ENCODE measurements around the gene PAPOLG. TPM values are rescaled to one million over a fixed set of nuclear protein-coding genes. Genes with fewer than 3 reads are reported as not detected.

The PAPOLG gene
- total and polyA plus RNA-seq, 8 donors = 2.9 to 18.2 (median 4.9) TPM

DNA sequence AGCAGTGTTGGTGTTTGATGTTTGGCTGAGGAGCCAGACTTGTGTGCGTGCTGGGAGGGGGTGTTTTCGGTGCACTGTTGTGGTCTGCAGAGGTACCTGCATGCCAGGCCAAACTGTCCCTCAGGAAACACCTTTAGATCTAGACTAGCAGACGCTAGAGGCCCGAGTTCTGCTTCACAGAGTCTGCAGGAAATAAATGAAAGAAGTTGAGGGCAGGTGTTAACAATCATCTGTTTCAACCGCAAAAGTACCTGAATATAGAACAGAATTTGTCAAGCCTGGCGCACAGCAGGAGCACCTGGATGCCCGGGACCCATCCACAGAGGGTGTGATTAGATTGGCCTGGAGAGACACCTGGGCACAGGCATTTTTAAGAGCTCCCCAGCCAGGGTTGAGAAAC lies 84.8 kb downstream of the PAPOLG start:
- 60 to 75% (median 71%) methylated on average over 7 of the region's 7 CpGs for WGBS, 5 donors
- Histone ChIP-seq H3K4me1 (no peaks in the 10 kb centered on the region), H3K4me3 (no peak overlapping the region), H3K27ac (no peak overlapping the region), H3K9me3 (no peaks in the 10 kb centered on the region), H3K36me3 (no peaks in the 10 kb centered on the region), H3K27me3 (no peaks in the 10 kb centered on the region)
- intact Hi-C loops (cut with DNase I; ENCODE audit: low total_unique reads) = no loop called here
- TF ChIP-seq POLR2AphosphoS5 (IDR thresholded peaks at IDR 0.05) (no peak), POLR2A (IDR thresholded peaks at IDR 0.05) (no peak), EP300 (IDR thresholded peaks at IDR 0.05) (no peak)
- TF ChIP-seq, protein P1, sequence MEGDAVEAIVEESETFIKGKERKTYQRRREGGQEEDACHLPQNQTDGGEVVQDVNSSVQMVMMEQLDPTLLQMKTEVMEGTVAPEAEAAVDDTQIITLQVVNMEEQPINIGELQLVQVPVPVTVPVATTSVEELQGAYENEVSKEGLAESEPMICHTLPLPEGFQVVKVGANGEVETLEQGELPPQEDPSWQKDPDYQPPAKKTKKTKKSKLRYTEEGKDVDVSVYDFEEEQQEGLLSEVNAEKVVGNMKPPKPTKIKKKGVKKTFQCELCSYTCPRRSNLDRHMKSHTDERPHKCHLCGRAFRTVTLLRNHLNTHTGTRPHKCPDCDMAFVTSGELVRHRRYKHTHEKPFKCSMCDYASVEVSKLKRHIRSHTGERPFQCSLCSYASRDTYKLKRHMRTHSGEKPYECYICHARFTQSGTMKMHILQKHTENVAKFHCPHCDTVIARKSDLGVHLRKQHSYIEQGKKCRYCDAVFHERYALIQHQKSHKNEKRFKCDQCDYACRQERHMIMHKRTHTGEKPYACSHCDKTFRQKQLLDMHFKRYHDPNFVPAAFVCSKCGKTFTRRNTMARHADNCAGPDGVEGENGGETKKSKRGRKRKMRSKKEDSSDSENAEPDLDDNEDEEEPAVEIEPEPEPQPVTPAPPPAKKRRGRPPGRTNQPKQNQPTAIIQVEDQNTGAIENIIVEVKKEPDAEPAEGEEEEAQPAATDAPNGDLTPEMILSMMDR (IDR thresholded peaks at IDR 0.05) = no peak
- DNase-seq = peak in 1 of 2 donors; percentile 11

DNA sequence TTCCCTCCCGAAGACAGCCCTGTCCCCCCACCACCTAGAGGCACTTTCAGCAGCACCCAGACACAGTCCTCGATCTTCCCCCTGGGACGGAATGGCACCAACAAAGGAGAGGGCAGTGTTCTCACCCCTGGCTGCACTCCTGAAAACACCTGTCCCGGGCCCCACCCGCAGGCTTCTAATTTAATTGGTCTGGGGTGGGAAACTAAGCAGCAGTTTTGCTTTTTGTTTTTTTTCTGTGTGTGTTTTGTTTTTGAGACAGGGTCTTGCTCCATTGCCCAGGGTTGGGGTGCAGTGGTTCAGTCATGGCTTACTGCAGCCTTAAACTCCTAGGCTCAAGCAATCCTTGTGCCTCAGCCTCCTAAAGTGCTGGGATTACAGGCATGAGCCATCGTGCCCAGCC lies 86.9 kb downstream of the PAPOLG start:
- no peaks in the 10 kb centered on the region for H3K9me3 ChIP-seq
- TF ChIP-seq EP300 (IDR thresholded peaks at IDR 0.05) (no peak), POLR2A (IDR thresholded peaks at IDR 0.05) (no peak), POLR2AphosphoS5 (IDR thresholded peaks at IDR 0.05) (no peak)
- TF ChIP-seq, protein P1 (IDR thresholded peaks at IDR 0.05) = no peak
- H3K27ac ChIP-seq = no peak overlapping the region
- no peaks in the 10 kb centered on the region for H3K27me3 ChIP-seq
- 77 to 87% (median 84%) methylated on average over 6 of the region's 6 CpGs for WGBS, 5 donors
- H3K4me1 ChIP-seq = no peaks in the 10 kb centered on the region
- intact Hi-C loops (cut with DNase I; ENCODE audit: low total_unique reads) = no loop called here
- no peak overlapping the region for H3K4me3 ChIP-seq
- no peaks in the 10 kb centered on the region for H3K36me3 ChIP-seq
- no peak for DNase-seq

DNA sequence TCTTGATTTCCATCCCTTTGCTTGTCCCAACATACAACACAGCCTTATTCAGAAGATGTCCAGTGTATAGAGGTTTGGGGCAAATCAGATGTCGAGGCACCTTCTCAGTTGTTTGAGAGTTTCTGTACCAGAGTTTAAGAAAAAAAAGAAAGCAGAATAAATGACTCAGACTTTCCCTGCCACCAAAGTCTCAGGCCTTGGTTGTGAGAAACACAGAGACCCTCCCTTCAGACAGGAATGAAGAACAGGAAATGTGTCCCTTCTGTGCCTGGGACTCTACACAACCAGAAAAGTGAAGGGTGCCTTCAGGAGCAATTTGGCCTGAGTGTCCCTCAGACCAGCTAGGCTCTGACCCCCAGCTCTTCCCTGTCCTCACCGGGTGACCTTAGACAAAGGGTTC lies 88.0 kb downstream of the PAPOLG start:
- H3K27me3 ChIP-seq = no peaks in the 10 kb centered on the region
- no peaks in the 10 kb centered on the region for H3K36me3 ChIP-seq
- H3K9me3 ChIP-seq = no peaks in the 10 kb centered on the region
- DNase-seq = no peak
- H3K27ac ChIP-seq = no peak overlapping the region
- H3K4me1 ChIP-seq = no peaks in the 10 kb centered on the region
- intact Hi-C loops (cut with DNase I; ENCODE audit: low total_unique reads) = no loop called here
- no peak for TF ChIP-seq POLR2A (IDR thresholded peaks at IDR 0.05)
- TF ChIP-seq POLR2AphosphoS5 (IDR thresholded peaks at IDR 0.05) = no peak
- TF ChIP-seq, protein P1 (IDR thresholded peaks at IDR 0.05) = no peak
- no peak for TF ChIP-seq EP300 (IDR thresholded peaks at IDR 0.05)
- no peak overlapping the region for H3K4me3 ChIP-seq
- WGBS, 5 donors = 80 to 94% (median 88%) methylated on average over 2 of the region's 2 CpGs

DNA sequence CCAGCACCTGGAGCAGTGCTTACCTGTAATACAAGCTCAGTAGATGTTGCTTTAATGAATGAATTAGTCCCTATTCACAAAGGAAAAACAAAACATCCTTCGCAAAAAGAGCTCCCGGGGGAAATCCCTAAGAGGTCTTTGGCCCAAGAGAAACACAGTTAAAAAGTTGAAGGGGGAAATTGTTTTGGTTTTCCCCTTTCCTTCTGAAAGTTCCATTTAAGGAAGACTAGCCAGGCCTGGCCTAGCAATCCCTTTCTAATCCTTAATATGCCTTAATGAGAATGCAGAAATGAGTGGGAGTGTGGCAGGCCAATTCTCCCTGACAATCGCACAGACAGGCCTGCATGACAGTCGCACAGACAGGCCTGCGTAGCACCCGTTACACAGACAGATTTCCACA lies 91.8 kb downstream of the PAPOLG start:
- H3K4me3 ChIP-seq = no peak overlapping the region
- TF ChIP-seq EP300 (IDR thresholded peaks at IDR 0.05) = no peak
- TF ChIP-seq POLR2A (IDR thresholded peaks at IDR 0.05) = no peak
- TF ChIP-seq, protein P1 (IDR thresholded peaks at IDR 0.05) = no peak
- TF ChIP-seq POLR2AphosphoS5 (IDR thresholded peaks at IDR 0.05) = no peak
- no peaks in the 10 kb centered on the region for H3K36me3 ChIP-seq
- H3K27ac ChIP-seq = no peak overlapping the region
- intact Hi-C loops (cut with DNase I; ENCODE audit: low total_unique reads) = no loop called here
- H3K27me3 ChIP-seq = no peaks in the 10 kb centered on the region
- DNase-seq = no peak
- 77 to 93% (median 80%) methylated on average over 6 of the region's 6 CpGs for WGBS, 5 donors
- no peaks in the 10 kb centered on the region for H3K9me3 ChIP-seq
- H3K4me1 ChIP-seq = no peaks in the 10 kb centered on the region

Small RNA genes lying within 50 kb of the gene (small RNA-seq; reads per million reads assigned to genes)
- gene RN7SL632P (0 reads per million in 4 donors), gene RNU6-612P (0 reads per million in 4 donors)

Other genes with a start within 250 kb of the PAPOLG start
- gene BCL11A, start 202.6 kb upstream of the PAPOLG start, total RNA-seq = 10 to 100 TPM in 4 of 5 donors, 1 to 10 TPM in 1; 6.8 to 27.4 (median 18.0) TPM
- gene BCL11A, start 202.6 kb upstream of the PAPOLG start, polyA plus RNA-seq = 10 to 100 TPM in 1 of 3 donors, 1 to 10 TPM in 2; 1.2 to 15.2 (median 4.2) TPM
- 10 to 100 TPM in 2 of 5 donors, 1 to 10 TPM in 3; 2.9 to 74.1 (median 8.7) TPM for gene REL, start 125.3 kb downstream of the PAPOLG start, total RNA-seq
- gene REL, start 125.3 kb downstream of the PAPOLG start, polyA plus RNA-seq = 1 to 10 TPM in 2 of 3 donors, under 1 TPM in 1; 0.60 to 2.0 (median 1.9) TPM

Data from stomach (tissue), 9 donors.